ENCODE measurements around the gene CHID1.
A peak's percentile ranks its signal among the peaks of the same experiment; 100 is the strongest.

The CHID1 gene

GRCh38 chr11:883527-883926 is 27.1 kb downstream of the CHID1 start:
- no peak for DNase-seq

- no peak for DNase-seq
Observed at GRCh38 chr11:882596-882995, 28.0 kb downstream of the CHID1 start.

- no peak for DNase-seq
Observed at GRCh38 chr11:880447-880846, 30.2 kb downstream of the CHID1 start.

- peak; percentile 44 for DNase-seq
Observed at GRCh38 chr11:877565-877964, 33.0 kb downstream of the CHID1 start.

GRCh38 chr11:876545-876944 is 34.1 kb downstream of the CHID1 start:
- DNase-seq: no peak

GRCh38 chr11:875769-876301 is 34.8 kb downstream of the CHID1 start:
- DNase-seq: no peak

GRCh38 chr11:875203-875602 is 35.4 kb downstream of the CHID1 start:
- DNase-seq: no peak

GRCh38 chr11:873706-874105 is 36.9 kb downstream of the CHID1 start:
- no peak for DNase-seq

GRCh38 chr11:872799-873198 is 37.8 kb downstream of the CHID1 start:
- DNase-seq: no peak

GRCh38 chr11:871472-871871 is 39.1 kb downstream of the CHID1 start:
- no peak for DNase-seq

- no peak for DNase-seq
Observed at GRCh38 chr11:870418-870817, 40.2 kb downstream of the CHID1 start.

- DNase-seq: no peak
Observed at GRCh38 chr11:870127-870413, 40.5 kb downstream of the CHID1 start.

- DNase-seq: no peak
Observed at GRCh38 chr11:869399-870126, 41.0 kb downstream of the CHID1 start.

GRCh38 chr11:868802-869201 is 41.8 kb downstream of the CHID1 start:
- DNase-seq: no peak

GRCh38 chr11:868394-868793 is 42.2 kb downstream of the CHID1 start:
- DNase-seq: no peak

GRCh38 chr11:867856-868358 is 42.7 kb downstream of the CHID1 start:
- no peak for DNase-seq

GRCh38 chr11:866481-866880 is 44.1 kb downstream of the CHID1 start:
- no peak for DNase-seq

- no peak for DNase-seq
Observed at GRCh38 chr11:865462-866430, 44.9 kb downstream of the CHID1 start.

GRCh38 chr11:864898-865297 is 45.7 kb downstream of the CHID1 start:
- no peak for DNase-seq

- no peak for DNase-seq
Observed at GRCh38 chr11:863910-864827, 46.4 kb downstream of the CHID1 start.

GRCh38 chr11:863023-863909 is 47.3 kb downstream of the CHID1 start:
- no peak for DNase-seq

GRCh38 chr11:862696-863022 is 48.0 kb downstream of the CHID1 start:
- DNase-seq: no peak

Data from activated CD4-positive, CD25-positive, alpha-beta regulatory T cell treated with anti-CD3 and anti-CD28 coated beads, Interleukin-2, amount 50 U/mL, for 72 hours (primary cell).